Measurements from ENCODE around the gene PDGFRA.

PDGFRA gene

GRCh38 chr4:54256491-54257486 is 27.7 kb downstream of the PDGFRA start:
- DNase-seq = no peak

GRCh38 chr4:54265366-54265765 is 36.3 kb downstream of the PDGFRA start:
- no peak for DNase-seq

DNA sequence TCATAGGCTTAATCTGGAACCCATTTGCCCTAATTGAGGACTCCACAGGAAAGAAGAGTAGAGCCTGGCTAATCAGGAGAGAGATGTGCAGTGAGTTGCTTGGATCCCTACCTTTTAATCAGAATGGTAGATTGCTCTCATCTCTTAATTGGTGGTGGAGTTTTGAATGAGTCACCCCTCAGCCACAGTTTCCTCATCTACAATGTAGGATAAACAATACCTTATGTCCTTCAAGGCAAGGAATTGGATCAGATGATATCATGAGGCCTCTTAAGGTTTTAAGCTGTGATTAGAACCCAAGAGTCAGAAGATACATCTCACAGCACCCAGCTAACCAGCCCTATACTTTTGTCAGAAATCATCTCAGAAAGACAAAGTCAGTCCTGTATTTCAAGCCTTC is 39.1 kb downstream of the PDGFRA start:
- no peak for DNase-seq

- DNase-seq = no peak
These were observed 42.4 kb downstream of the PDGFRA start for GRCh38 chr4:54271464-54271863.

- DNase-seq = no peak
These were observed 43.0 kb downstream of the PDGFRA start for GRCh38 chr4:54272051-54272450.

DNA sequence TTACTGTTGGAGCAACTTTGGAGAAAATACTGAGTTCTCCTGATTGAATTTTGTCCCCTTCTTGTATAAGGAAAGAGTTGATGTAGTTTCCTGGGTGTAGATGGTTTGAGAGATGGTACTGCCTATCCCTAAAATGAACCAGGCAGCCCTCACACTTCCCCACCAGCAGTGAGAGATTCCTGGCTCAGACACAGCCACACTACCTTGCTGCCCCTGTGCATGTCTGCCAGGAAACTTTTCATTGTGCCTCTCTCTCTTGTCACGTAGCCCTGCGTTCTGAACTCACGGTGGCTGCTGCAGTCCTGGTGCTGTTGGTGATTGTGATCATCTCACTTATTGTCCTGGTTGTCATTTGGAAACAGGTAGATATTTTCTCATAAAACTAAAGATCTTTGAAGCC is 45.2 kb downstream of the PDGFRA start:
- DNase-seq = no peak

- no peak for DNase-seq
These were observed 45.9 kb downstream of the PDGFRA start for GRCh38 chr4:54274795-54275665.

DNA sequence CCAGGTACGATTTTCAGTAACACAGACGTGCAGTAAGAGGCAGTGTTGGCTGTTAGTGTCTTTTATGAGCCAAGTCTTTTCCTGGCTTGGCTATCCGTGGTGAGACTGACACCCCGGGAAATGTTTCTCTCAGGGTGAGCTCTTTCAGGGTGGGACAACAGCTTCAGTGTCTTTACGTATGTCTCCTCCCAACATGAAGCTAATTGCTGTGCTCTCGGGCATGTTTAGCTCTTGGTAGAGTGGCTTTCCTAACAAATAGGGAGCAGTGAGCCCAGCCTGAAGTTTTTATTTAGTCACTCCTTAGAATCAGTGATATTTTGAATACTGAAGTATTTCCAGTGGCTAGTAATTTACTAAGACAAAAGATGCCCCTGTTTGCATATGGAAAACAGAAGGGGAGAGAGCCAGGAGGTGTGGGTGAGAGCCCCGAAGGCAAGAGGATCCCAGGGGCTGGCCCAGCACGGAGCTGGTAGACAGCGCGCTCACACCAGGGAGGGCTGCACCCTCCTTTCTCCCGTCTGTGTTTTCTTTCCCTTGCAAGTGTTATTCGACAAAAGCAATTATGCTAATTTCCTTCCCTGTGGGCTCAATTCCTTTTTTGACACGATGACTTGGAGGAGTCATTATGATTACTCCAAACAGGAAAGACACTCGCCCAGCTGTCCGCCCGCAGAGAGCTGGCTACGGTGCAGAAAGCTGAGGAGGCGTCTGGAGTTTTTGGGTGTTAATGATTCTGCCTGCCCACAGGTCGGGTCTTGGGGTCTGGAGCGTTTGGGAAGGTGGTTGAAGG is 47.7 kb downstream of the PDGFRA start:
- no peak for DNase-seq

DNA sequence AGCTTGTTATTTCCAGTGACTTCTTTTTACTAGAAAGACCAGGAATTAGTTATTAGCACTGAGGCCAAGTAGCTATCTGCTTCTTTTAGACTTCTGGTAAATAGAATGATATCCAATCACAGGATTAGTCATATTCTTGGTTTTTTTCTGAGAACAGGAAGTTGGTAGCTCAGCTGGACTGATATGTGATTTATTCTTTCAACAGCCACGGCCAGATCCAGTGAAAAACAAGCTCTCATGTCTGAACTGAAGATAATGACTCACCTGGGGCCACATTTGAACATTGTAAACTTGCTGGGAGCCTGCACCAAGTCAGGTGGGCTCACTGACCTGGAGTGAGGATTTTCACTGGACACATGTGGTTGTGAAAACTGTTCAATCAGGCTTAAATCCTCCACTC is 48.6 kb downstream of the PDGFRA start:
- DNase-seq = peak; percentile 13

DNA sequence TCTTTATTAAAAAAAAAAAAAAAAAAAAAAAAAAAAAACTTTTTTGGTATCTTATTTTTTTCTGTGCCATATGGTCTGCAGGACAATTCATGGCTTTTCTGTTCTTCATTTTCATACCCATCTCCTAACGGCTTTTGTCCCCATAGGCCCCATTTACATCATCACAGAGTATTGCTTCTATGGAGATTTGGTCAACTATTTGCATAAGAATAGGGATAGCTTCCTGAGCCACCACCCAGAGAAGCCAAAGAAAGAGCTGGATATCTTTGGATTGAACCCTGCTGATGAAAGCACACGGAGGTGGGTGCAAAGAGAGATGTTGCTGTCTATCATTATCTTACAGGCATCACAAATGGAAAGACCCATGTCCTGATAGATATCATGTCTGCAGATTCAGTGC is 49.1 kb downstream of the PDGFRA start:
- no peak for DNase-seq

DNA sequence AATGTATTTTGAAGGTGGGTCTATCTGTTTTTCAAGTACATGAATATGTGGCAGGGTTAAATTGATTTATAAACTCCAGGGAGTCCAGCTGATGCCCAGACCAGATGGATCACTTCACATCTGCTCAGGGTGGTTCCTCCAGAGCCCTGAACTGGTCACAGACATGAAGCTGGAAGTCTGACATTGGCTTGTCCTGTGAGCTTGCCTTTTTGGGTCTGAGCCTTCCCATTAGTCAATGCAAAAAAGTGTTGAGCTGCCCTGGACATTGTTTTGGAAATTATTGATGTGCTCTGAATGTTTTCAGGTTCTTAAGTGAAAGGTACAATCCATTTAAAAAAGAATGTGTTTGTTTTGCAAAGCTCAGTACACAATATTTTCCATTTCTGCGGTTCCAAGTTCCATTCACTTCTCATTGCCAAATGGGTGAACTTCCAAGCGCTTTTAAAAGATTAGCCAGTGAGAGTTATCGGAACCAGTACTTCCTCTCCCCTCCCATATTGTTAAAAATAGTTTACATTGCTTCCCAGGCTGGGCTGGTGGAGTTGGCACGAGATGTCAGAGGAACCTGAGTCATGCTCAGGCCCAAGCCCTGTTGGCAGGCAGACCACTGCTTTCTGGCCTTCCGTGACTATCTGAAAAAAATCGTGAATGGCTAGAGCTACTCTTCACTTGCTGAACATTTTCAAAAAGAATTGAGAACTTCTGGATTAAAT is 52.1 kb downstream of the PDGFRA start:
- peak; percentile 92 for DNase-seq

GRCh38 chr4:54282837-54283236 is 53.7 kb downstream of the PDGFRA start:
- DNase-seq = no peak

- no peak for DNase-seq
These were observed 60.2 kb downstream of the PDGFRA start for GRCh38 chr4:54289316-54289715.

GRCh38 chr4:54290980-54291379 is 61.9 kb downstream of the PDGFRA start:
- DNase-seq = no peak

DNA sequence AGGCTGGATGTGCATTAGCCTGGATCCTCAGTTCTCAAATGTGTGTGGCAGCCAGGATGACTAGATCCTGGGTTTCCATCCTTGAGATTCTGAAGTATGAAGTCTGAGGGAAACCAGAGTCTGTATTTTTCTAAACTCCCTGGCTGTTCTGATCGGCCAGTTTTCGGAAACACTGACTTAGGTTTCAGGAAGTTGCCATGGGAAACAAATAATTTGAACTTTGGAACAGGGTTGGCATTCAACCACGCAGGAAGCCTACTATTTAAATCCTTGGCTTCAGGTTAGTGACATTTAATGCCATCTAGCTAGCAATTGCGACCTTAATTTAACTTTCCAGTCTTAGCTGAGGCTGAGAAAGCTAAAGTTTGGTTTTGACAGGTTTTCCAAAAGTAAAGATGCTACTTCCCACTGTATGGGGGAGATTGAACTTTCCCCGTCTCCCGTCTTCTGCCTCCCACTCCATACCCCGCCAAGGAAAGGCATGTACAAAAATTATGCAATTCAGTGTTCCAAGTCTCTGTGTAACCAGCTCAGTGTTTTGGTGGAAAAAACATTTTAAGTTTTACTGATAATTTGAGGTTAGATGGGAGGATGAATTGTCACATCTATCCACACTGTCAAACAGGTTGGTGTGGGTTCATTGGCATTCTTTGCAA is 67.6 kb downstream of the PDGFRA start:
- no peak for DNase-seq

GRCh38 chr4:54308110-54308509 is 79.0 kb downstream of the PDGFRA start:
- no peak for DNase-seq

GRCh38 chr4:54315561-54316538 is 86.8 kb downstream of the PDGFRA start:
- no peak for DNase-seq

GRCh38 chr4:54317690-54318089 is 88.6 kb downstream of the PDGFRA start:
- DNase-seq = no peak

DNA sequence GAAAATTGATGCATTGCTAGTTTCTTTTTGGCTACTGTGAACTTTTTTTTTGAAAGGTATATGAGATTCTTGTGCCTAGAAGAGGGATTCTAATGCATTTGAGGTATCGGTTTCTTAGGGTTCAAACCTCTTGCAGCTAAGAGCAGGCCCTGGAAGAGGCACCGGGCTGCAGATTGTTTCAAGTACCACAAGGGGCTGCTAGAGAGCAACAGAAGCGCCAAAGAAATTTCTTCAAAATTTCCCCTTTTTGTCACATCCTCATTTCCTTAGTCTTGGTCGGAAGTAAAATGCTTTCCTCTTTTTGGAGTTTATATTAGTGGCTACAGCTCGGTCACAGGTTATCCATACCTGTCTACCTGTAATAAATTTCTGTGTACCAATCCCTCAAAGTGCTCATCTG is 89.8 kb downstream of the PDGFRA start:
- peak; percentile 0 for DNase-seq
